ENCODE results near the gene LCN6. TPM values are rescaled to one million over a fixed set of nuclear protein-coding genes. Genes with fewer than 3 reads are reported as not detected.
A peak's percentile ranks its signal among the peaks of the same experiment; 100 is the strongest.

The LCN6 gene
- total RNA-seq, 1 donor from 2014 or later = not detected

DNA sequence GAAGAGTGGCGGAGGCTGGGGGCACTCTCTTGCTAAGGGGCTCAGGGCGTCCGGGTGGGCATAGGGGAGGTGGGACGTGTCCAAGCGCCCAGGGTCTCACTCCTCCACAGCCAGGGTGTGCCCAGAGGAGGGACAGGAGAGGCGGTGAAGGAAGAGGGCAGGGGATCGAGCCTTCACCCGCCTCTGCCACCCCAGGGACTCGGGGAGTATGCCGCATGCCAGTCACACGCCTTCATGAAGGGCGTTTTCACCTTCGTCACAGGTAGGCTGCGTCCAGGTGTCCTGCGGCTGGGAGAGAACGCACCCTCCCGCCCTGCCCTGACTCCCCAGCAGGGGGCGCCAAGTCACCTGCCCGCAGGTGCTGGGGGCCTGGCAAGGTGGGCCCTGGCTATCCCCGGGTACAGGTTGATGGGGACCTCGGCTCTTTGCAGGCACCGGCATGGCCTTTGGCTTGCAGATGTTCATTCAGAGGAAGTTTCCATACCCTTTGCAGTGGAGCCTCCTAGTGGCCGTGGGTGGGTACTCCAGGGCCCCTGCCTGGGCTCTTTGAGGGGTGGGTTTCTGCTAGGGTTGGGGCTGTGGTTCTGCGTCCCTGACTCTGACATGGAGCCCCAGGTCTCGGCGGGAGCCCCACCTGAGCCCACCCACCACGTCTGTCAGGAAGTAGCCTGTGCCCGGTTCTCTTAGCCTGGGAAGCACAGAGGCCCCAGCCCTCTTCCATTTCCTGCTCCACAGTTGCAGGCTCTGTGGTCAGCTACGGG, 43.4 kb upstream of the LCN6 start:
- Histone ChIP-seq H3K9ac (ENCODE audit: low read length) (peak overlapping the region; percentile 84), H4K20me1 (ENCODE audit: insufficient read depth, low read length) (peaks cover 22% of the 10 kb centered on the region), H3K36me3 (ENCODE audit: insufficient read depth, low read length) (no peaks in the 10 kb centered on the region), H3K27ac (ENCODE audit: low read depth, low read length) (peak overlapping the region; percentile 48), H2AFZ (ENCODE audit: low read depth, low read length) (peak overlapping the region; percentile 86), H3K4me1 (ENCODE audit: insufficient read depth, low read length) (peaks cover 17% of the 10 kb centered on the region), H3K27me3 (ENCODE audit: insufficient read depth, low read length) (peaks cover 6% of the 10 kb centered on the region), H3K79me2 (ENCODE audit: insufficient read depth, low read length) (peaks cover 9% of the 10 kb centered on the region), H3K9me3 (ENCODE audit: insufficient read depth, low read depth, low read length) (no peaks in the 10 kb centered on the region), H3K4me2 (ENCODE audit: low read length) (peak overlapping the region; percentile 98), H3K4me3 (ENCODE audit: insufficient read depth, low read depth, low read length) (peak overlapping the region; percentile 83)
- H3K9me3 Mint-ChIP-seq (ENCODE audit: unreplicated experiment) = no peaks in the 10 kb centered on the region
- no peak overlapping the region for H3K27ac Mint-ChIP-seq (ENCODE audit: unreplicated experiment)
- no peaks in the 10 kb centered on the region for H3K27me3 Mint-ChIP-seq (ENCODE audit: low read depth, unreplicated experiment)
- peaks cover 6% of the 10 kb centered on the region for H3K36me3 Mint-ChIP-seq (ENCODE audit: low read depth, unreplicated experiment)
- peaks cover 8% of the 10 kb centered on the region for H3K4me1 Mint-ChIP-seq (ENCODE audit: low read depth, unreplicated experiment)
- TF ChIP-seq, protein P1, sequence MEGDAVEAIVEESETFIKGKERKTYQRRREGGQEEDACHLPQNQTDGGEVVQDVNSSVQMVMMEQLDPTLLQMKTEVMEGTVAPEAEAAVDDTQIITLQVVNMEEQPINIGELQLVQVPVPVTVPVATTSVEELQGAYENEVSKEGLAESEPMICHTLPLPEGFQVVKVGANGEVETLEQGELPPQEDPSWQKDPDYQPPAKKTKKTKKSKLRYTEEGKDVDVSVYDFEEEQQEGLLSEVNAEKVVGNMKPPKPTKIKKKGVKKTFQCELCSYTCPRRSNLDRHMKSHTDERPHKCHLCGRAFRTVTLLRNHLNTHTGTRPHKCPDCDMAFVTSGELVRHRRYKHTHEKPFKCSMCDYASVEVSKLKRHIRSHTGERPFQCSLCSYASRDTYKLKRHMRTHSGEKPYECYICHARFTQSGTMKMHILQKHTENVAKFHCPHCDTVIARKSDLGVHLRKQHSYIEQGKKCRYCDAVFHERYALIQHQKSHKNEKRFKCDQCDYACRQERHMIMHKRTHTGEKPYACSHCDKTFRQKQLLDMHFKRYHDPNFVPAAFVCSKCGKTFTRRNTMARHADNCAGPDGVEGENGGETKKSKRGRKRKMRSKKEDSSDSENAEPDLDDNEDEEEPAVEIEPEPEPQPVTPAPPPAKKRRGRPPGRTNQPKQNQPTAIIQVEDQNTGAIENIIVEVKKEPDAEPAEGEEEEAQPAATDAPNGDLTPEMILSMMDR (IDR thresholded peaks at IDR 0.05; ENCODE audit: insufficient read depth, low read depth, low read length) = peak; percentile 76
- TF ChIP-seq EZH2 (IDR thresholded peaks at IDR 0.05; ENCODE audit: insufficient read depth, low read length) = no peak
- peak overlapping the region; percentile 83 for H3K4me3 Mint-ChIP-seq (ENCODE audit: unreplicated experiment)
- FAIRE-seq = no peak
- no peak for DNase-seq (ENCODE audit: low read depth)

DNA sequence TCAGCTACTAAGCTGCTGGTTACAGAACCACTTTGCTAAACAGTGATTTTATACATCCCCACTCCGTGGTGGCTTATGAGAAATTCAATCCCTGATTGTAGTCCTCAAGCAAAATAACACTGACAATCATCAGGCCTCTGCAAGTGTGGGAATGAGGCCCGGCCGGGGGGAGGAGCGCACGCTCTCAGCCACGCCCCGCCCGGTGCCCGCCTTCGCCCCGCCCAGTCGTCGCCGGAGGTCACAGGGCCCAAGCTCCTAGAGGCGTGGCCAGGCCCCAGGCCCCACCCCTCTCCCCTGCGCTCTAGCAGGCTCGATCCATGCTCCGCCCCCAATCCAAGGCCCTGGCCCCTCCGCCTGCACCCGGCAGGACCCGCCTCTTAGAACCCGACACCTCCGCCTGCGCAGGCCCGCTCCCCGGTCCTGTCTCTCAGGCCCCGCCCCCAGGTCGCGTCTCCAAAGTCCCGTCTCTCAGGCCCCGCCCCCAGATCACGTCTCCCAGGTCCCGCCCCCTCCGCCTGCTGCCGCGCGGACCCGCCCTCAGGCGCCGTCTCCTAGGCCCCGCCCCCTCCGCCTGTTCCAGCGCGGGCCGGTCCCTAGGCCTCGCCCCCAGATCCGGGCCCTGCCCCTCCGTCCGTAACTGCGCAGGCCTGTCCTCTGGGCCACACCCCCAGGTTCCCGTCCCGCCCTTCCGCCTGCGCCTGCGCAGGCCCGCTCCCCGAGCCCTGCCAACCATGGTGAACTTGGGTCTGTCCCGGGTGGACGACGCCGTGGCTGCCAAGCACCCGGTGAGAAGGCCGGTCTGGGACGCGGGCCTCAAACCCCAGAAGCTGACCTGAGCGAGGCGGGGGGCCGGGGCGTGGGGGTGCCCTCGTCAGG, 42.6 kb upstream of the LCN6 start, which contains the start of gene TMEM141:
Gene TMEM141, plus strand, starts transcription at position 705 of the 876 bp plus-strand sequence. Its CDS starts 27 bp downstream, at position 732.
- H3K4me3 ChIP-seq (ENCODE audit: insufficient read depth, low read depth, low read length) = peak within 1 kb of the TSS; percentile 83
- Mint-ChIP-seq H3K4me3 (ENCODE audit: unreplicated experiment) (peak within 1 kb of the TSS; percentile 83), H3K4me1 (ENCODE audit: low read depth, unreplicated experiment) (peaks cover 2% of the 10 kb centered on the region), H3K36me3 (ENCODE audit: low read depth, unreplicated experiment) (peaks cover 6% of the 10 kb centered on the region), H3K27ac (ENCODE audit: unreplicated experiment) (no peak within 1 kb of the TSS), H3K9me3 (ENCODE audit: unreplicated experiment) (no peaks in the 10 kb centered on the region), H3K27me3 (ENCODE audit: low read depth, unreplicated experiment) (no peaks in the 10 kb centered on the region)
- H3K4me2 ChIP-seq (ENCODE audit: low read length) = peak within 1 kb of the TSS; percentile 98
- FAIRE-seq (no peak), DNase-seq (ENCODE audit: low read depth) (peak; percentile 92)
- H3K9me3 ChIP-seq (ENCODE audit: insufficient read depth, low read depth, low read length) = no peaks in the 10 kb centered on the region
- peaks cover 17% of the 10 kb centered on the region for H4K20me1 ChIP-seq (ENCODE audit: insufficient read depth, low read length)
- peaks cover 6% of the 10 kb centered on the region for H3K27me3 ChIP-seq (ENCODE audit: insufficient read depth, low read length)
- H3K4me1 ChIP-seq (ENCODE audit: insufficient read depth, low read length) = peaks cover 13% of the 10 kb centered on the region
- TF ChIP-seq, protein P1 (IDR thresholded peaks at IDR 0.05; ENCODE audit: insufficient read depth, low read depth, low read length) = no peak
- TF ChIP-seq EZH2 (IDR thresholded peaks at IDR 0.05; ENCODE audit: insufficient read depth, low read length) = no peak
- no peaks in the 10 kb centered on the region for H3K36me3 ChIP-seq (ENCODE audit: insufficient read depth, low read length)
- H3K9ac ChIP-seq (ENCODE audit: low read length) = peak within 1 kb of the TSS; percentile 84
- H3K79me2 ChIP-seq (ENCODE audit: insufficient read depth, low read length) = peaks cover 9% of the 10 kb centered on the region
- H2AFZ ChIP-seq (ENCODE audit: low read depth, low read length) = peak within 1 kb of the TSS; percentile 86
- H3K27ac ChIP-seq (ENCODE audit: low read depth, low read length) = peak within 1 kb of the TSS; percentile 48

All from astrocyte (in vitro differentiated cells and primary cell).